NCI-H2171 (cell line): ENCODE results near the gene PANX2.
A peak's percentile ranks its signal among the peaks of the same experiment; 100 is the strongest.
"Not testable (repeated sequence)": the region's sequence is repeated elsewhere in the genome, so short reads cannot be mapped to it uniquely, and the experiment has no call there.

Experiments
- DNase-seq: peaks from one replicate; lab custom pipeline; 2025; lab: John Stamatoyannopoulos, UW

Gene PANX2

DNA sequence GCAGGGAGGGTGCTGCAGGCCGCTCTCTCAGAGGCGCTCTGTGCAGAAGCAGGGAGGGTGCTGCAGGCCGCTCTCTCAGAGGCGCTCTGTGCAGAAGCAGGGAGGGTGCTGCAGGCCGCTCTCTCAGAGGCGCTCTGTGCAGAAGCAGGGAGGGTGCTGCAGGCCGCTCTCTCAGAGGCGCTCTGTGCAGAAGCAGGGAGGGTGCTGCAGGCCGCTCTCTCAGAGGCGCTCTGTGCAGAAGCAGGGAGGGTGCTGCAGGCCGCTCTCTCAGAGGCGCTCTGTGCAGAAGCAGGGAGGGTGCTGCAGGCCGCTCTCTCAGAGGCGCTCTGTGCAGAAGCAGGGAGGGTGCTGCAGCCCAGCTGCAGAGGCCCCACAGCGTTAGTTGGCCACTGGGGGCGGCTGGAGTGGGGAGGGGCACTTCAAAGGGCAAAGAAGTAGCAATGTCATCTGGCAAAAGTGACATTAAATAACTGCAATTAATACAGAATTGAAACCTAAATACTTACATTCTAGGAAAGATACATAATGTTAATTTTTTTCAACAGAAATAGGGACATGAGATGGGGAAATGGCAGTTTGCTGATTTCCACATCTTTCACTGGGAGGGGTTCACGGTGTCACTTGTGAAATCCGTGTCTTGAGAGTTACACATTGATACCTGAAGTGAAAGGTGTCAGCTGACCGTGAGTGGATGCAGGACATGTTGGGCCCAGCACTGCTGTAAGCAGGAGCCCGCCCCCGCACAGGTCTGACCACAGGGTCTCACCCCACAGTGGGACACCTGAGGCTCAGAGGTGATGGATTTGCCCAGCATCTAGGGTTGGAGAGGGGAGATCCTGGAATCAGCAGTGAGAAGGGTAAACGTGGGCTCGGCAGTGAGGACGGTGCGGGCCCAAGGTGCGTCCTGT lies 23.0 kb upstream of the PANX2 start:
- DNase-seq = not testable (repeated sequence)

DNA sequence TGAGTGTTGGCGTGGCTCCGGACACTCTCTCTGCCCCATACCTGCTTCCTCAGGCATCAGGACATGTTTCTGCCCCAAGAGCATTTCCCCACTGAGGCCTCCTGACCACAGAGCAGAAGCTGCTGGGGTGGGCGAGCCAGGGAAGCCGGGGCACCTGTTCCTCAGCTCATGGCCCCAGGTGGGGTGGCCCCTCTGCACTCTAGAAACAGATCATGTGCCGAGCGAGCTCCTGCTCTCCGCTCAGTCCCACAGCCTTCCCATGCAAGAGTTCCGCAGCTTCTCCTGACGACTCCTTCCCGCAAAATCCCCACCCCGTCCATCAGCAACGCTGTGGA lies 22.4 kb upstream of the PANX2 start:
- no peak for DNase-seq

DNA sequence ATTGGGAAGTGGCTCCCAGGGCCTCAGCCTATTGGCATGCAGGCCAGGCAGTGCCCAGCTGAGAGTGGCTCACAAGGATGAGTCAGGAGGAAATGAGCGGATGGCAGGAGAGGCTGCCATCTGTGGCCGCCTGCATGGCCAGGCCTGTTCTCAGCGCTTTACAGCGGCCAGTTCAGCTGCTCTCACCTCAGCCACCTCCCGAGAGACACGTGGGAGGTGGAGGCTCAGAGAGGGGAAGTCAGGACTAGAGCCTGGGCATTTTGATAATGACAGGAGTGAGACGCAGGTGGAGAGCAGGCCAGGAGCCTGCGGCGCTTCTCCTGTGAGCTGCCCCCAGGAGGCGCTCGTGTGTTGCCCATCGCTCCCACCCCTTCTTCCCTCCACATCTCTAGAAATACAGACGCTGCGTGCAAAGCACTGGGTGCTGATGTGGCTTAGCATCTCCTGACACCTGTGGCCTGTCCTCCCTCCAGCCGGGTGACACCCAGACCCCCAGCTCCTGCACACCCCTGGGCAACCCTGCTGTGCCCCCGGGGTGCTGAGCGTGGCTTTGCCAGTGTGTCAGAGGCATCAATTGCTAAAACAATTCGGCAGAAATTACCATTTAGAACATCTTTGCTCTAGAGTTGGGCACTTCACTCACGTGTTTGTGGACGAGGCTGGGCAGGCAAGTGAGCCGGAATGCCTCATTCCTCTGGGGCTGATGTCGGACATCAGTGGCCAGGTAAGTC lies 21.4 kb upstream of the PANX2 start:
- no peak for DNase-seq

DNA sequence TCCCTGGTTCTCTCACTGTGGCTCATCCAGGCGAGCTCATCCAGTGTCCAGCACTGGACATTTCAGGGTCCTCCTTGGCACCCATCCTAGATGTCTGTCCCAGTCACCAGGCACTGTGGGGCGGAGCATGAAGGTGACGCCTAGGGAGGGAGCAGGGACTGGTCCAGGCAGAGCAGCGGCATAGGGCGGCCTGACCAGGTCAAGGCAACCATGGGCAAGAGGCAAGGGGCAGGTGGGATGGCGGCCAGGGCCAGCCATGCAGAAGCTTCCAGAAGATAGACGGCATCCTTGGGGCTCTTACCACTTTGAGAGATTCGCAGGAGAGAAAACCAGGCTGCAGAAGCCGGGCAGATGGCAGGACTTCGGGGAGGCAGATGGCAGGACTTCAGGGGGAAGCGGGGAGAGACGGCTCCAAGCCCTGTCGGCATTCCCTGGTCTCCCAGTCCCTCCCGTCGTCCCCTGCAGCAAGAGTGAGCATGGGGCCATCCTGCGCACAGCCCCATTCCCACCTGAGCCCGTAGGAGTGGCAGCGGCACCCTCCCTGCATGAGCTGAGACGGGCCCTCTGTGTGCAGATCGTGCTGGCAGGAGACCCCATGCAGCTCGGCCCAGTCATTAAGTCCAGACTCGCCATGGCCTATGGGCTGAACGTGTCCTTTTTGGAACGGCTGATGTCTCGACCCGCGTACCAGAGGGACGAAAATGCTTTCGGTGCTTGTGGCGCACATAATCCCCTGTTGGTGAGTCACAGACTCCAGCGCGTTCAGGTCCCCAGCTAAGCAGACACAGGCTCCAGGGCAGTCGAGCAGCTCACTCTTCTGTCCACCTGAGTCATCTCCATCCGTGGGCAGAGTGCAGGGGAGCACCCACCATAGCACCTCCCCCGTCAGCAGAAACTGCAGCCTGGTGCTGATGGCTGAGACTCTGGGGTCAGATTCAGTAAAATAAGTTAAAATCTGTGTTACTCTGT lies 20.1 kb upstream of the PANX2 start:
- DNase-seq = peak; percentile 42

DNA sequence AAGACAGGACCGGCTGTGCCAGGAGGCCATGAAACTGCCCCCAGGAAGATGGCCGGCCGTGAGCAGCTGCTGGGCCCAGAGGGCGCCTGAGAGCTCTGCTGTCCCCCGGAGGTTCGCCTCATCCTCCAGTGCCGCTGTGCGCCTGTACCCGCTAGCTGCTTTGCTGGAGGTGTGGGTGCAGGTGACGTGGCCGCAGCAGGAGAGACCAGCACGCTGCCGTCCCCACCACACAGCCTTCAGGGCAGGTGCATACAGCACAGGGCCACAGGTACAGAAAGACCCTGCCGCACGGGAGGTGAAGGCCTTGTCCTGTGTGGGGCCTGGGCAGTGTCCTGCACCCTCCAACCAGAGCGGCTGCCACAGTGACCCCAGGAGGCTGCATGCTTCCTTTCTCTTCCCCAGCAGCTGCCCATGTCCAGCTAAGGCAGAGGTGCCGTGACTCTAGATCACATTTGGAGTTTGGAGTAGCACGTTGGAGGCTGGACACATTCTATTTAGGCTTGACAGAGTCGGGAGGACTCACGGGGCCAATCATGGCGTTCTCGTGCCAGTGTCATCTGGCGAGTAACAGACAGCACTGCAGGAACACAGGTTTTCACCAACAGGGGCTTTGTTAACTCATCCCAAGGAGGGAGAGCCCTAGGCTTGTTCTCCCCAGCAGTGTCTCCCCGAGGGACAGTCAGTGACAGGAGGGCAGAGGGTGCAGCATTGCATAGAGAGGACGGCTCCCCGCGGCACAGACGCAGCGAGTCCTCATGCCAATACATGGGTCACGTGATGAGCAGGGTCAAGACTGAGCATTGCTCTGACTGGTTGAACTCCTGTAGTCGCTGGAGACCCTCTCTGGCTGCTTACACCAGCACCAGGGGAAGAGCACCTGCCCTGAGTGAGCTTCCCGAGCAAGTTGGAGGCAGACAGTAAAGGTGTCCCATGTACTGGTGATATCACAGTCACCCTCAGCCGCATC lies 18.7 kb upstream of the PANX2 start:
- DNase-seq = no peak

DNA sequence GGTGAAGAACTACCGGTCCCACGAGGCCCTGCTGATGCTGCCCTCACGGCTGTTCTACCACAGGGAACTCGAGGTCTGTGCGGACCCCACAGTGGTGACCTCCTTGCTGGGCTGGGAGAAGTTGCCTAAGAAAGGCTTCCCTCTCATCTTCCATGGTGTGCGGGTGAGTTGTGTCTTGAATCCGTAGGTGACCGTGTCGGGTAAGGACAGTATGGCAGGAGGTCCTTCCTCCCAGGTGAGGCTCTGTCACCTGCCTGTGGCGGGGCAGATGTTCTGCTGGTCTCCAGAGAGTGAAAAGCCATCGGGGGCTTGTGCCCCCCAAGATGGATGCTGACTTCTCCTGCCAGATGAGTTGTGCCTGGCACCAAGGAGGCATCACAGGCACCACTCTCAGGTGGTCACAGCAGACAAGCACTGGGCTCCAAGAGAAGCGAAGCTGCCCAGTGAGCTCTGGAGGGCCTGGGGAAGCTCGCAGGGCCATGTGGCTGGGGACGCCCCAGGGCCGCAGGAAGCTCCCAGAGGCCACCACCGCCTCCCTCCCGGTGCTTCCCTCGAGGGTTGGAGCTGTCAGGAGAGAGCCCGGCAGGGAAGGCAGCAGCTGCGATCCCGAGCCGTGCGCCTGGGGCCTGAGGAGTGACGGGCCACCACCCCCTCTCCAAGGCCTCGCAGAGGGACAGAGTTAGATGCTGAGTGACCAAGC lies 17.3 kb upstream of the PANX2 start:
- DNase-seq = no peak

DNA sequence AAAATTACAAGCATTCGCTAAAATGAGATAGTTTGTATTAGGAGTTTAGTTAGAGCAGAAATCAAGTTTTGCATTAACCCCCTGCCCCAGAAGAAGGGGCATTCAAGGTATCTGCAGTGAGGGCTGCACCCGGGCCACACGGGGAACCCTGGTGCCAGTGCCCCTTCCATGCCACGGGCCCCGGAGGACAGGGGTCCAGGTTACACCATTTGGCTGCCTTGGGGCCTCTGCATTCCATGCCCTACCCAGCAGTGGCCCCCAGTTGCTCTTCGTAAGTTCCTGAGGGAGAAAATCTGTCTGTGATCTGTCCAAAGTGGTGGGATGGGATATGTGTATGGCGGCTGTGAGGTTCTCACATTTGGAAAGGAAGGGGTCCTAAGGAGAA lies 16.8 kb upstream of the PANX2 start:
- DNase-seq = no peak

DNA sequence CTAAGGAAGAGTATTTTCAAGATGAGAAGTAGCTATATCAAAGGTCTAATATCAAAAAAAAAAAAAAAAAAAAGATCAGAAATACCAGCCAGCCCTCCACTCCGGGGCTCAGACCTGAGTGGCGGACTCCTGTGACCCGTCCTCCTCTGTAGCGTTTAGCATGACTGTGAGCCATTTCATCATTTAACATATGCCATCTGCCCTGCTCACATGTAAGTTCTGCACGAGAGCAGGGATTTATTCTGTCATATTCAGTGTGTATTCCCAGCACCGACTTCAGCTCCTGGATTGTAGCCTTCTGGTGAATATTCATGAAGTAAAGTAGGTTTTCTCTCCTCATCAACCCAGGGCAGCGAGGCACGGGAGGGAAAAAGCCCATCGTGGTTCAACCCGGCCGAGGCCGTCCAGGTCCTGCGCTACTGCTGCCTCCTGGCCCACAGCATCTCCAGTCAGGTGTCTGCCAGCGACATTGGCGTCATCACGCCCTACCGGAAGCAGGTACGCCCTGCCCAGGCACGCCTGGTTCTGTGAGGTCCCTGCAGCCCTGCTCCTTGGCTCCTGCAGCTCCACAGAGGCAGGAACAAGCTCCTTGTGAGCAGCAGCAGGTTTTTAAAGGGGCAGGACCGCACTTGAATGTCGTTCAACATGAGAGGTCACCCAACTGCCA lies 12.7 kb upstream of the PANX2 start:
- peak; percentile 43 for DNase-seq

DNA sequence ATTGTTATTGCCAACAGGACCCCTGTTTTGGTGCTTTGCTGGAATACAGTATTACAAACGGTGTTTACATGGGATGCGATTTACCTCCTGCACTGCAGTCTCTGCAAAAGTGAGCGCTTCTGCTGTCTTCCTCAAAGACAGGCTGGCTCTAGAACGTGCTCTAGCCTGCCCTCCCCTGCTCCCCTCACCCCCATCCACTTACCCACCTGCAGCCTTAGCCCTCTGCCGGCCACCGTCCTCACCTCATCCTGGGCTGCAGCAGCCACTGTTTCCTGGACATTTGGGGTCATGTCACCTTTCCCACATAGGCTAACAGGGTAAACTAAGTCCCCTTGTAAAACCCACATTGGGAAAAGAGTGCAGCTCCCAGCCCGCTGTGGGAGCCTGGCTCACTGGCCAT lies 9.6 kb upstream of the PANX2 start:
- no peak for DNase-seq

DNA sequence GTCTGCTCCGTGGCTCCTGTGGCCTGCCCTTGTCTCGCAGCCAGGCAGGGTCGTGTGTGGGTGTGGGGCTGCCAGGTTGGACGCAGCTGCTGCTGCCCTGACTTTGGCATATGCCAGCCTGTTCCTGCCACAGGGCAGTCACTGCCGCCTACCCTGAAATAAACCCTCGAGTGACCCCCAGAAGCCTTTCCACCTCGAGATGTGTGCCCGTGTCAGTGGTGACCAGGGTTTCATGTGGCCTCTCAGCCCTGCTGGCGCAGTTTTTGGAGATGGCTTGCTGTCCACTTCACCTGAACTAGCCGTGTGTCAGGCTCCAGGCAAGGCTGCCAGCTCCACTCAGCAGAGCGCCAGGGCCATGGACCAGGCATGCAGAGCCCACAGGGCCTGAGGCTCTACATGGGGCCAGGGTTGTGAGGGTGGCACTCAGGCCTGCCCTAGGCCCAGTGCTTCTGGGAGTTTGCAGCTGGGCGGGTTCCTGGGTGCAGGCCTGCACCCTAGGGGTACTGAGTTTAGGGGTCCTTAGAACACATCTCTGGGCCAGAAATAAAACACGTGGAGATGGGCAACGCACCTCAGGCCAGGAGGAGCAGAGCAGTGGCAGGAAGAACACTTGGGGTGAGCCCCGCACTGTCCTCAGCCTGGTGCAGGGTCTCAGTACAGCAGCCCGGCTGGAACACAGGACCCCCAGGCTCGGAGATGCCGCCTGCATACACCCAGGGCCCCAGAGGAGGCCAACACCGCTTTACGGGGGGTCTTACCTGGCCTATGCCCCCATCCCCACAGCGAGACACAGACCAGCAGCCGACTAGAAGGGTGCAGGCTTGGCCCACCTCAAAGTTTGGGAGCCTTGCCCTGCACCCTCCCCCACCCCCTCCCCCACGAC lies 8.8 kb upstream of the PANX2 start:
- no peak for DNase-seq

DNA sequence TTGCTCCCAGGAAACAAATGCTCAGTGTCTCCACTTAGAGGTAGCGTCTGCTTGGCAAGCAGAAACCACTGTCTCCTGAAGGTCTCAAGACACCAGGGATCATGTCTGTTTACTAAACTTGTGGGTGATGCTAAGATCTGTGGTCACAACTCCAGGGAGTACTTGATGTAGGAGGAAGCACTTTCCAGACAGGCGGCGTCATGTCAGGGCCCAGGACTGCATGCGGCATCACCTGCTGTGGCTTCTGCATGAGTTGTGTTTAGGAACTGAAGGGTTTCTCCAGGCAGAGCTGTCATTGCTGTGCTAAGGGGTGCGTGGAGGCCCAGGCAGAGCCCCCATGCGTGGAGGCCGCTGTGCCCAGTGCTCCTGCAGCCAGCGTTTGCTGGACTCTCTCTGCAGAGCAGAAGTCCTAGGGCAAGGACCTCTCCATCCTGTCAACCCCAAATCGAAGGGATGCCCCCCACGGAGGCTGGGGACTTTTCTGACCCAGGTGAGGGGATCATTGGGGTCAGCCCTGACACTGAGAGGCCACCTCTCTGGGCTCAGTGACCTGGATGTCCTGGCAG lies 8.1 kb upstream of the PANX2 start:
- DNase-seq = no peak

DNA sequence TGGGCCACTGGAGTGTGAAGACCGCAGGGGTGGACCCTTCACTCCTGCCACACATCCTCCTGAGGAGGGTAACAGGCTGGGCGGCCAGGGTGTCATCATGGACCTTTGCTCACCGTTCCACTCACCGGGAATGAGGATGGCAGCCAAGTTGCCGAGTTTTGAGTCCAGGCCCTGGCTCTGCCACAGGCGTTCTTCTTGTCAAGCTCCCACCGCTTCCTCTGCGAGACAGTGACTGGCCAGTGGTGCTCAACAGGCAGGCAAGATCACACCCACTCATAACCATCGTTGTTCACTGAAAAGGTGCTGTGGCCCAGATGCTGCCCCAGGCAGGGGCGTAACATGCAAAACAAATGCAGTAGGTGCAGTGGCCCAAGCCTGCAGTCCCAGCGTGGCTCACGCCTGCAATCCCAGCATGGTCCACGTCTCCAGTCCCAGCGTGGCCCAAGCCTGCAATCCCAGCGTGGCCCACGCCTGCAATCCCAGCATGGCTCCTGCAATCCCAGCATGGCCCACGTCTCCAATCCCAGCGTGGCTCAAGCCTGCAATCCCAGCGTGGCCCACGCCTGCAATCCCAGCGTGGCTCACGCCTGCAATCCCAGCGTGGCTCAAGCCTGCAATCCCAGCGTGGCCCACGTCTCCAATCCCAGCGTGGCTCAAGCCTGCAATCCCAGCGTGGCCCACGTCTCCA lies 5.0 kb upstream of the PANX2 start:
- no peak for DNase-seq

DNA sequence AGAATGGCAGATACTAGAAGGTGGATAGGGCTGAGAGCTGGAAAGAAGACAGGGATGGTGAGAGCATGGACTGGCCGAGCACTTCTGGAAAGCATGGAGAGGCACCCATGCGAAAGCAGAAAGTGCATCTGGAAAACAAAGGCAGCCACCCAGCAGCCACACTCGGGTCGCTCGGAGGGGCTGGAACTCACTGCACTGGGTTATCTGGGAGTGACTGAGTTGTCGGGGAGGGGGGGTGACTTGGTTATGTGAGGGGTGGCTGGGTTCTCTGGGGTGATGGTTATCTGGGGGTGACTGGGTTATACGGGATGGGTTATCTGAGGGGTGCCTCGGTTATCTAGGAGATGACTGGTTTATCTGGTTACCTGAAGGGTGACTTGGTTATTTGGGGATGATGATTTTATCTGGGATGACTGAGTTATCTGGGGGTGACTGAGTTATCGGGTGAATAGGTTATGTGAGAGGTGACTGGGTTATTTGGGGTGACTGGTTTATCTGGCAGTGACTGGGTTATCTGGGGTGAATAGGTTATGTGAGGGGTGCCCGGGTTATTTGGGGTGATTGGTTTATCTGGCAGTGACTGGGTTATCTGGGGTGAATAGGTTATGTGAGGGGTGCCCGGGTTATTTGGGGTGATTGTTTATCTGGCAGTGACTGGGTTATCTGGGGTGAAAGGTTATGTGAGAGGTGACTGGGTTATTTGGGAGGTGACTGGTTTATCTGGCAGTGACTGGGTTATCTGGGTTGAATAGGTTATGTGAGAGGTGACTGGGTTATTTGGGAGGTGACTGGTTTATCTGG lies 2.6 kb upstream of the PANX2 start:
- DNase-seq = no peak

DNA sequence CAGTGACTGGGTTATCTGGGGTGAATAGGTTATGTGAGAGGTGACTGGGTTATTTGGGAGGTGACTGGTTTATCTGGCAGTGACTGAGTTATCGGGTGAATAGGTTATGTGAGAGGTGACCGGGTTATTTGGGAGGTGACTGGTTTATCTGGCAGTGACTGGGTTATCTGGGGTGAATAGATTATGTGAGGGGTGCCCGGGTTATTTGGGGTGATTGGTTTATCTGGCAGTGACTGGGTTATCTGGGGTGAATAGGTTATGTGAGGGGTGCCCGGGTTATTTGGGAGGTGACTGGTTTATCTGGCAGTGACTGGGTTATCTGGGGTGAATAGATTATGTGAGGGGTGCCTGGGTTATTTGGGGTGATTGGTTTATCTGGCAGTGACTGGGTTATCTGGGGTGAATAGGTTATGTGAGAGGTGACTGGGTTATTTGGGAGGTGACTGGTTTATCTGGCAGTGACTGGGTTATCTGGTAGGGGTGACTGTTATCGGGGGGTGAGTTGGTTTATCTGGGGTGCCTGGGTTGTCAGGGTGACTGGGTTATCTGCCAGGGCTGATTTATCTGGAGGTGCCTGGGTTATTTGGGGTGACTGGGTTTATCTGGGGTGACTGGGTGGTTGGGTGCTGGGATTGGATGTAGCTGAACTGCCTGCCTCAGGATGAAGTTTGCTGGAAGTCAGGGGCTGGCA lies 1.9 kb upstream of the PANX2 start:
- DNase-seq = not testable (repeated sequence)

DNA sequence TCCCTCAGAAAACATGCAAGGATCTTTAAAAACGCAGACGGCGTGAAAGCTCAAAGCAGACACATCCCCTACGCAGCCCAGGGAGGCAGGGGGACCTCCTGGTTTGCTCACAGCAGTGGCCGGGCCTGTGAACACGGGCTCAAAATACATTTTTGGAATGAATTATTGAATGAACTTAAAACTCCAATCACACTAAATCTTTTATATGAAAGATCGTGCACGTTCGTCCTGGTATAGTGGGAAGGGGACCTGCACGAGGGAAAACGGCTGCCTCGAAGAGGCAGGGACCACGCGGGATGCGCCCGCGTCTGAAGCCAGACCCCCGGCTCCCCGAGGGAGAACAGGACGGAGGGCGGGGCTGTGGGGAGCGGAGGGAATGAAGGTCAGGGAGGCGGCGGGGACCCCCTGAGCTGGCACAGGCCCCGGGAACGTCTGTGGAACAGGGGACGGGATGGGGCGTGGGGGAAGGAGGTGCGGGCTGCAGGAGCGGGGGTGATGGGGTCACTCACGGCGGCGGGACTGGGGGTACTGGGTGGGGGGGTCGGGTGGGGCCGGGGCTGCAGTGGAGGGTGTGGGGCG lies 1.3 kb upstream of the PANX2 start:
- no peak for DNase-seq

DNA sequence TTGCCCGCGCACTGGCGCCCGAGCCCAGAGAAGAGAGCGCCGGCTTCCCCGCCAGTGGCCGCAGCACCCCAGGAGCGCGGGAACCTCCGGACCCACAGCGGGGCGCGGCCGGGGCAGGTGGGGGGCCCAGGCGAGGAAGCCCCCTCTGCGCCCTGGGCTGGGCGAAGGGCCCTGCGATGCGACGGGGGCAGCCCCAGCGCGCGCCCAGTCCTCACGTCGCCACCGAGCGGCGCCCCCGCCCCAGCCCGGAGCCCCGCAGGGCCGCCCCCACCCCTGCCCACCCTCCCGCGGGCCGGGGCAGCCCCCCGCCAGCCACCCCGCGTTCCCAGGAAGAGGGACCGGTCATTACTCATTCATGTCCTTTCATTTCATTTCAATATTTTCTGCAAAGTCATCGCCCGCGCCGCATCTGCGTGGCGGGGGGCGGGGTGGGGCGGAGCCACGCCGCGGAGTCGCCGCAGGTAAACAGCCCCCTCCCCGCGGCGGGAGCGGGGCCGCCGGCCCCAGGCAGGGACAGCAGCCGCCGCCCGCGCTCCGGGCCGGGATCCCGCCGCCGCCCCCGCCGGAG lies 673 bp upstream of the PANX2 start:
- peak; percentile 52 for DNase-seq
